ENCODE measurements around the gene RCAN1.

DNA sequence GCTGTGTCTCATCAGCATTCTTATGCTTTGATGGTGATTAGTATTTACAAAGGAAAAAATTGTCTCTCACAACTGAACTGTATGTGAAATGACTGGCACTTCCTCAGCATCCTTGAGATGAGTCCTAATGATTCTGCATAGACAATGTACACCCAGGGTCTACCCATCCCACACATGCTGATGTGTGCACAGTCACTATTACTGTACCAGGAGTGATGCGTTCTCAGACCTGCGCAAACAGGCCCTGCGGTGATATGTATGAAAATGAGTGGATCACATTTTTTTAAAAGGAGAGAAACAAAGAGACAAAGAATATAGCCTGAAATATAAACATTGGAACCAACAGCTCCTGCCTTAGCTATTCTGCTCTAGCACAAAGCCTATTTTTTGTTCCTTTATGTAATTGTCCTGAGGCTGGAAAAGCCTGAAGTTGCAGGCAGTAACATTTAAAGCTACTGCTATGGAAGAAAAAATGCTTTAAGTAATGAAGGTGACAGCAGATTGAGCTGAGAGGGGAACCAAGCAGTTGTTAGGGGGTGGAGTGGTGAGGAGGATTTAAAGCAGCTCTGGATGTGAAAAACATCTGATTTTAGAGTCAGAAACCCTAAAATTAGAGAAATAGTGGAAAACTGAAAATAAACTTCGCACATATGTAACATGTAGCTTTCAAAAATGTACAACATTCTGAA lies 5.5 kb downstream of the RCAN1 start:
- TF ChIP-seq, protein P1, sequence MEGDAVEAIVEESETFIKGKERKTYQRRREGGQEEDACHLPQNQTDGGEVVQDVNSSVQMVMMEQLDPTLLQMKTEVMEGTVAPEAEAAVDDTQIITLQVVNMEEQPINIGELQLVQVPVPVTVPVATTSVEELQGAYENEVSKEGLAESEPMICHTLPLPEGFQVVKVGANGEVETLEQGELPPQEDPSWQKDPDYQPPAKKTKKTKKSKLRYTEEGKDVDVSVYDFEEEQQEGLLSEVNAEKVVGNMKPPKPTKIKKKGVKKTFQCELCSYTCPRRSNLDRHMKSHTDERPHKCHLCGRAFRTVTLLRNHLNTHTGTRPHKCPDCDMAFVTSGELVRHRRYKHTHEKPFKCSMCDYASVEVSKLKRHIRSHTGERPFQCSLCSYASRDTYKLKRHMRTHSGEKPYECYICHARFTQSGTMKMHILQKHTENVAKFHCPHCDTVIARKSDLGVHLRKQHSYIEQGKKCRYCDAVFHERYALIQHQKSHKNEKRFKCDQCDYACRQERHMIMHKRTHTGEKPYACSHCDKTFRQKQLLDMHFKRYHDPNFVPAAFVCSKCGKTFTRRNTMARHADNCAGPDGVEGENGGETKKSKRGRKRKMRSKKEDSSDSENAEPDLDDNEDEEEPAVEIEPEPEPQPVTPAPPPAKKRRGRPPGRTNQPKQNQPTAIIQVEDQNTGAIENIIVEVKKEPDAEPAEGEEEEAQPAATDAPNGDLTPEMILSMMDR (IDR thresholded peaks at IDR 0.05; ENCODE audit: control extremely low read depth in 1 of 3, insufficient read depth in 1 of 3, low read depth in 1 of 3, low read length in 3 of 3): no peak
- TF ChIP-seq MAFK (IDR thresholded peaks at IDR 0.05; ENCODE audit: low read depth, low read length): no peak
